Immature natural killer cell (primary cell): Measurements from ENCODE around the gene SETD6. TPM values are rescaled to one million over a fixed set of nuclear protein-coding genes. Genes with fewer than 3 reads are reported as not detected.

Experiments used
- DNase-seq, 3 donors: peaks; one replicate each; pipeline ENCODE4 v3.0.0; 2022; ENCODE audit warnings: mixed read lengths in 1 of 3
- H3K27ac Mint-ChIP-seq, 6 donors: one replicate each; pipeline ENCODE4 v1.8.0; 2020; ENCODE audit warnings: mixed read lengths in 6 of 6, mild to moderate bottlenecking in 5 of 6, inconsistent platforms in 4 of 6, moderate library complexity in 3 of 6
- H3K27me3 Mint-ChIP-seq, 3 donors: one replicate each; pipeline ENCODE4 v1.8.0; 2020 to 2021; ENCODE audit warnings: low read depth in 3 of 3, mild to moderate bottlenecking in 3 of 3, mixed read lengths in 3 of 3, moderate library complexity in 3 of 3, inconsistent platforms in 1 of 3
- H3K36me3 Mint-ChIP-seq, 3 donors: one replicate each; pipeline ENCODE4 v1.8.0; 2020; ENCODE audit warnings: mixed read lengths in 3 of 3, inconsistent platforms in 2 of 3, mild to moderate bottlenecking in 2 of 3
- H3K4me1 Mint-ChIP-seq, 2 donors: one replicate each; pipeline ENCODE4 v1.8.0; 2020; ENCODE audit warnings: inconsistent platforms in 2 of 2, mild to moderate bottlenecking in 2 of 2, mixed read lengths in 2 of 2, moderate library complexity in 1 of 2
- H3K4me3 Mint-ChIP-seq, 5 donors: one replicate each; pipeline ENCODE4 v1.8.0; 2020; ENCODE audit warnings: mild to moderate bottlenecking in 5 of 5, mixed read lengths in 5 of 5, inconsistent platforms in 3 of 5, moderate library complexity in 3 of 5
- H3K9me3 Mint-ChIP-seq, 6 donors: one replicate each; pipeline ENCODE4 v1.8.0; 2020; ENCODE audit warnings: mild to moderate bottlenecking in 6 of 6, mixed read lengths in 6 of 6, inconsistent platforms in 4 of 6, moderate library complexity in 3 of 6
- polyA plus RNA-seq, 3 donors: library from polyadenylated mRNA; unstranded; fragments of 300-500 nt; fragmentation: Illumina TruSeq; gene quantifications; one replicate each; pipeline ENCODE4 v1.2.3, GENCODE V29; 2021

SETD6 gene
- polyA plus RNA-seq, 3 donors from 2014 or later = 4.5 to 11.9 (median 5.9) TPM

GRCh38 chr16:58507963-58508670 lies 7.2 kb upstream of the SETD6 start:
- DNase-seq = no peak
- Mint-ChIP-seq H3K4me1 (peaks cover 0 to 1% of the 10 kb centered on the region in 2 donors), H3K9me3 (no peaks in the 10 kb centered on the region), H3K36me3 (no peaks in the 10 kb centered on the region), H3K27me3 (no peaks in the 10 kb centered on the region), H3K27ac (no peak overlapping the region), H3K4me3 (no peak overlapping the region)

- DNase-seq = no peak
- no peak overlapping the region for H3K27ac Mint-ChIP-seq
- H3K4me1 Mint-ChIP-seq = peaks cover 0 to 1% of the 10 kb centered on the region in 2 donors
- no peaks in the 10 kb centered on the region for H3K9me3 Mint-ChIP-seq
- no peaks in the 10 kb centered on the region for H3K36me3 Mint-ChIP-seq
- H3K27me3 Mint-ChIP-seq = no peaks in the 10 kb centered on the region
- no peak overlapping the region for H3K4me3 Mint-ChIP-seq
Observed at GRCh38 chr16:58508671-58509251, 6.6 kb upstream of the SETD6 start.

- Mint-ChIP-seq H3K4me3 (no peak overlapping the region), H3K9me3 (no peaks in the 10 kb centered on the region), H3K27ac (no peak overlapping the region), H3K4me1 (peaks cover under 1 to 1% of the 10 kb centered on the region in 2 donors), H3K27me3 (no peaks in the 10 kb centered on the region), H3K36me3 (no peaks in the 10 kb centered on the region)
- no peak for DNase-seq
Observed at GRCh38 chr16:58509256-58510096, 5.8 kb upstream of the SETD6 start.

DNA sequence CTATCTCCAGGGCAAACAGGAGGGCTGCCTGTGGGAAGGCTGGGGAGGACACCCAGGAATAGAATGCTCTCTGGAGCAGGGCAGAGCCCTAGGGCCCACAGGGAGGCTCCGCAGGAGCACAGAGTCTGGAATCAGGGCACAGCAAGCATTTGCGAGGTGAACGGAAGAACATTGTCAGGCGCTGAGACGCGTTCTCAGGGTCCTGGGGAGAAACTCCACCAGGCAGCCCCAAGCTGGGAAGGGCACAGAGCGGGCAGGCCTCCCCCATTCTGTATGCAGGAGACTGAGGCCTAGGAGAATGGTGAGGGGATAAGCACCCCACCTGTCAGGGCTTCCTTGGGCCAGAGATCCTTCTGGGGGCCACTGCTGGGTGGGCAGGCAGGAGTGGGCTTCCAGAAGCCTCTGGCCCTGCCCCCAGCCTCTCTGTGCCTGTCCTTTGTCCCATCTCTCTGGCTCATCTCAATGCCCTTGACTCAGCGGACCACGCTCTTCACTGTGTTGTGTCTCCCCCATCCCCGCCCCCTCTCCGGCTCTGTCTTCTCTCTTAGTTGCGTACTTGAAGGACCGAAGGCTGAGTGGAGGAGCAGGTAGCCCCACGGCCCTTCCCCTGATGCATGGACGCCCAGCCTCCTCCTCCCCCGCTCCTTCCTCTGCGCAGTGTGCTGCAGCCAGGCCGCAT lies 5.1 kb upstream of the SETD6 start:
- no peak overlapping the region for H3K4me3 Mint-ChIP-seq
- peaks cover 0 to 4% (median 2%) of the 10 kb centered on the region in 3 donors for H3K27me3 Mint-ChIP-seq
- no peaks in the 10 kb centered on the region for H3K36me3 Mint-ChIP-seq
- no peaks in the 10 kb centered on the region for H3K9me3 Mint-ChIP-seq
- no peak overlapping the region for H3K27ac Mint-ChIP-seq
- DNase-seq = no peak
- H3K4me1 Mint-ChIP-seq = peaks cover 7 to 8% of the 10 kb centered on the region in 2 donors

DNA sequence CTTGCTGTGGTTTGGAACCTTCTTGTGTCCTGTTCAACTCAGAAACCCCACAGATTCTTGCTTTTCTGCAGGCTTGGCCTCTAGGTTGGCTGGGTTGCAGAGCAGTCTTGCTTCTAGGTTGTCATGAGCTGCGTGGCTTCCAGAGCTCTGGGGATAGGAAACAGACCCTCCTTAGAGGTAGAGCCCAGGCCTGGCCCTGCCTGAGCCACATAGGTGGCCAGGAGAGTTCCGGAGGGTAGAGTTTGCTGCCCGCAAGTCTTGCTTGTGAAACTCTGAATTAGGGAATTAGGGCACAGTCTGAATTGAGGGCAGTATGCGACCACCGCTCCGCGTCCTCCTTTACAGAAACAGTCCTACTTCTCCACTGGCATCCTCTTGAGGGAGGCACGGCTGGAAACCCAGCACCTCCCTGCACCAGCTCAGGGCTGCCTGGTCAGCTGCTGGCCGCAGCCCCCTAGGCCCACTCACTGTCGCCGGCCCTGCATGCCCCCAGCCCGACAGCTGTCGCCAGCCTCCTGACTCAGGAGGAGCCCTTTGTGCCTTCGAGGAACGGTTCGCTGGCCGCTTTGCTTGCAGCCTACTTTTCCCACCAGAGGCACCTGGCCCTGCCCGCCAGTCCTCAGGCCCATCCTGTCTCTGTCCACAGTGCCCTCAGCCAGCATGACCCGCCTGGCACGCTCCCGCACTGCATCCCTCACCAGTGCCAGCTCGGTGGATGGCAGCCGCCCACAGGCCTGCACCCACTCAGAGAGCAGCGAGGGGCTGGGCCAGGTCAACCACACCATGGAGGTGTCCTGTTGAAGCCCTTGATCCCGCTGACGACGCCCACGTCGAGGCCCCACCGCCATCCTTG lies 4.3 kb upstream of the SETD6 start:
- H3K9me3 Mint-ChIP-seq = no peaks in the 10 kb centered on the region
- no peak overlapping the region for H3K4me3 Mint-ChIP-seq
- no peak for DNase-seq
- H3K4me1 Mint-ChIP-seq = peaks cover 8 to 9% of the 10 kb centered on the region in 2 donors
- H3K36me3 Mint-ChIP-seq = no peaks in the 10 kb centered on the region
- no peak overlapping the region for H3K27ac Mint-ChIP-seq
- peaks cover 0 to 7% (median 2%) of the 10 kb centered on the region in 3 donors for H3K27me3 Mint-ChIP-seq

DNA sequence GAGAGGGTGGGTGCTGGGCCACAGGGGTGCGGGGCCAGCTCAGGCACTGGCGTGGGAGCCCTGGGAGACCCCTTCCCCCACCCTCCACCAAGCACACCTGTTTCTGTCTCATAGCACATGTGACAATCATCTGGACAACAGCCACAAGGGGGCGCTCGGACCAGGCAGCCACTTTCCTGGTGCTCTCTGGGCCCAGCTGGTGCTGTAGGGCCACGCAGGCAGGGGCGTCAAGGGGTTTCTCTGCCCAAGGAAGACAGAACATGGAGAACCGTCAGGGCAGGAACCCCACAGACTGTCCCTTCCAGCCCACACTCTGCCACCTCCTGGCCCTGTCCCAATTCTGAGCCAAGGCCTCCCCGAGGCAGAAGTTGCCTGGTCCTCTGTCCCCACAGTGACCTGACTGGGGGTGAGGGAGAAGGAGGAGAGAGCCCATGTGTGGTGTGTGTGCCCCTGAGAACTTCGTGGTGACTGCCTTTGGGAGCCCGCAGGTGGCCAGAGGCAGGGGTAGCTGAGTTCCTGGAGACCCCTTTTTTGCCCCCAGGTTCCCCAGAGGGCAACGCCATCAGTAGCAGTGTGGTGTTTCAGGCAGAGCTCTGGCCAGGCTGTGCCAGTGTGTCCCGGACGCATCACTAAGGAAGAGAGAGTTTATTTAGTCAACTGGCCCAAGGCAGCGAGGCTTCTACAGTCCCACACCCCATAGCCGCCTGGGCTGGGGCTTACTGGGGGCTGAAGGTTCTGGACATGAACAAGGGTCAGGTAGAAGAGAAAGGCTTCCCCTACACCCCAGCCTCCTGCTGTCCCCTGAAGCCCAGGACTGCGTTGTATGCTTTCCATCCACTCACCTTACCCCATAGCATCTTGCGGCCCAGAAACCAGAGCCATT lies 3.1 kb upstream of the SETD6 start:
- no peaks in the 10 kb centered on the region for H3K36me3 Mint-ChIP-seq
- H3K4me1 Mint-ChIP-seq = peaks cover 15 to 16% of the 10 kb centered on the region in 2 donors
- peak; percentile 58 to 71 (median 66) for DNase-seq
- H3K27ac Mint-ChIP-seq = peak overlapping the region in 2 of 6 donors; percentile 45 to 62
- peaks cover 0 to 7% (median 2%) of the 10 kb centered on the region in 3 donors for H3K27me3 Mint-ChIP-seq
- no peaks in the 10 kb centered on the region for H3K9me3 Mint-ChIP-seq
- H3K4me3 Mint-ChIP-seq = peak overlapping the region in 1 of 5 donors; percentile 52

- Mint-ChIP-seq H3K27ac (no peak overlapping the region), H3K36me3 (peaks cover 0 to 6% (median 6%) of the 10 kb centered on the region in 3 donors), H3K9me3 (no peaks in the 10 kb centered on the region), H3K4me1 (peaks cover 15 to 16% of the 10 kb centered on the region in 2 donors), H3K27me3 (peaks cover 0 to 7% (median 2%) of the 10 kb centered on the region in 3 donors), H3K4me3 (no peak overlapping the region)
- DNase-seq = no peak
Observed at GRCh38 chr16:58513874-58514273, 1.4 kb upstream of the SETD6 start.

DNA sequence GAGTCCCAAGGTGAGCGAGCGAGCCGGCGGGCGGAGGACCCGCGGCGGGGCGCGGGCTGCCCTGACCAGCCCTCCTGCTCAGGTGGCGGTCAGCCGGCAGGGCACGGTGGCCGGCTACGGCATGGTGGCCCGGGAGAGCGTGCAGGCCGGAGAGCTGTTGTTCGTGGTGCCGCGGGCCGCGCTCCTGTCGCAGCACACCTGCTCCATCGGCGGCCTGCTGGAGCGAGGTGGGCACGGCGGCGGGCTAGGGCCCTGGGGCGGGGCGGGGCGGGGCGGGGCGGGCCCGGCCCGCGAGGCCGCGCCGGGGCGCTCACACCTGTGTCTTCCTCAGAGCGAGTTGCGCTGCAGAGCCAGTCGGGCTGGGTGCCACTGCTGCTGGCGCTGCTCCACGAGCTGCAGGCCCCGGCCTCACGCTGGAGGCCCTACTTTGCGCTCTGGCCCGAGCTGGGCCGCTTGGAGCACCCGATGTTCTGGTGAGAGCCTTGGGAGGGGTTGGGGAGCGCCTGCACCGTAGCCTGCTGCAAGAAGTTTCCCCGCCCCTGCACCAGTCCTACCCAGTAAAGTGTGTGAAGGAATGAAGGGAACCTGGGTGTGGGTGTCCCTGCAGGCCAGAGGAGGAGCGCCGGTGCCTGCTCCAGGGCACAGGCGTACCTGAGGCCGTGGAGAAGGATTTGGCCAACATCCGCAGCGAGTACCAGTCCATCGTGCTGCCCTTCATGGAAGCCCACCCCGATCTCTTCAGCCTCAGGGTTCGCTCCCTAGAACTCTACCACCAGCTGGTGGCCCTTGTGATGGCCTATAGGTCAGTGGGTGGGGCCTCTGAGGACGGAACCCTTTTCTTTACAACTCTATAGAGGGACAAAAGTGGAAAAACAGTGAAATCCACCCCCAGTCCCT lies 802 bp downstream of the SETD6 start:
- Mint-ChIP-seq H3K4me1 (peaks cover 15 to 16% of the 10 kb centered on the region in 2 donors), H3K36me3 (peaks cover 0 to 13% (median 10%) of the 10 kb centered on the region in 3 donors), H3K4me3 (peak overlapping the region; percentile 87 to 95 (median 92)), H3K27ac (peak overlapping the region in 5 of 6 donors; percentile 35 to 90 (median 82)), H3K27me3 (peaks cover 0 to 7% (median 2%) of the 10 kb centered on the region in 3 donors), H3K9me3 (no peaks in the 10 kb centered on the region)
- peak in 1 of 3 donors; percentile 24 for DNase-seq

DNA sequence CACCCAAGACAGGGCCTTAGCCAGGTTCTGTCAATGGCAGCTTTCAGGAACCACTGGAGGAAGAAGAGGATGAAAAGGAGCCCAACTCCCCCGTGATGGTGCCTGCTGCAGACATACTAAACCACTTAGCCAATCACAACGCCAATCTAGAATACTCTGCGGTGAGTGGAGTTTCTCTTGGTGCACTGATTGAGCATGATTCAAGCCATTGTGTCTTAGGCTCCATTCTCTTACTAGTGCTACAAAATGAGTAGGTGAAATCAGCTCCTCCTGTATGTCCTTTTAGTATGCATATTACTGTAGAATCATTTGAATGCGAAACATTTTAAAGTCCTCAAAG lies 1.4 kb downstream of the SETD6 start:
- DNase-seq = no peak
- no peaks in the 10 kb centered on the region for H3K9me3 Mint-ChIP-seq
- peak overlapping the region; percentile 55 to 79 (median 67) for H3K4me3 Mint-ChIP-seq
- peaks cover 0 to 18% (median 10%) of the 10 kb centered on the region in 3 donors for H3K36me3 Mint-ChIP-seq
- peak overlapping the region; percentile 9 to 83 (median 38) for H3K27ac Mint-ChIP-seq
- peaks cover 0 to 7% (median 2%) of the 10 kb centered on the region in 3 donors for H3K27me3 Mint-ChIP-seq
- peaks cover 15 to 16% of the 10 kb centered on the region in 2 donors for H3K4me1 Mint-ChIP-seq

GRCh38 chr16:58518083-58518979 lies 3.0 kb downstream of the SETD6 start:
- DNase-seq = no peak
- H3K36me3 Mint-ChIP-seq = peaks cover 4 to 27% (median 20%) of the 10 kb centered on the region in 3 donors

More at GRCh38 chr16:58518083-58518979, 3.0 kb downstream of the SETD6 start:
- peaks cover 14 to 15% of the 10 kb centered on the region in 2 donors for H3K4me1 Mint-ChIP-seq
- peak overlapping the region; percentile 3 to 83 (median 31) for H3K27ac Mint-ChIP-seq
- H3K4me3 Mint-ChIP-seq = peak overlapping the region in 1 of 5 donors; percentile 42
- no peaks in the 10 kb centered on the region for H3K9me3 Mint-ChIP-seq
- H3K27me3 Mint-ChIP-seq = peaks cover 0 to 7% (median 2%) of the 10 kb centered on the region in 3 donors
